A549 (cell line): ENCODE results near the gene HES6. TPM values are rescaled to one million over a fixed set of nuclear protein-coding genes. Genes with fewer than 3 reads are reported as not detected.

Experiments used
- ATAC-seq, 2 experiments: fragments of 200-7000 bp in 1 of 2; fragments of >200 bp in 1 of 2; cut with Nextera tagmentation in 1 of 2; cut with Tn5 transposase in 1 of 2; 3 replicates each; pipeline versions ENCODE4 v1.8.0 to v1.9.1; 2018 to 2020; ENCODE audit warnings: mild to moderate bottlenecking in 1 of 2, moderate library complexity in 1 of 2
- CTCF ChIA-PET: fragments of 300-600 bp; sonication (Branson Sonifier 250); formaldehyde crosslinking; extraction: SDS; loops from one replicate; lab custom pipeline; 2021; ENCODE audit warnings: antibody characterized with exemption, inconsistent platforms; lab: Yijun Ruan, JAX
- POLR2A ChIA-PET: fragments of 350-600 bp; formaldehyde crosslinking; extraction: SDS; loops from one replicate; lab custom pipeline; 2021; ENCODE audit warnings: antibody characterized with exemption, inconsistent platforms; lab: Yijun Ruan, JAX
- DNase-seq, 2 experiments: peaks; one replicate each; pipeline versions ENCODE4 v3.0.0 to v3.0.0-alpha.2; 2011 to 2016; ENCODE audit warnings: low read depth in 1 of 2, low spot score in 1 of 2
- FAIRE-seq: peaks from 2 replicates; lab custom pipeline; 2011; peaks lifted over from hg19 to GRCh38; lab: Jason Lieb, UNC
- H3K27ac ChIP-seq, 2 experiments: fragments of >200 bp; sonication (Bioruptor Twin); formaldehyde crosslinking; 3 replicates each; pipeline ENCODE4 v1.5.1; 2016 to 2017
- H3K4me1 ChIP-seq: fragments of >200 bp; sonication (Bioruptor Twin); formaldehyde crosslinking; 3 replicates; pipeline ENCODE4 v1.6.1; 2016
- H3K4me2 ChIP-seq: fragments of >200 bp; sonication (Bioruptor Twin); formaldehyde crosslinking; 3 replicates; pipeline ENCODE4 v1.6.1; 2016
- H3K4me3 ChIP-seq: fragments of >200 bp; sonication (Bioruptor Twin); formaldehyde crosslinking; 3 replicates; pipeline ENCODE4 v1.5.1; 2016
- H3K9me3 ChIP-seq: fragments of >200 bp; sonication (Bioruptor Twin); formaldehyde crosslinking; 3 replicates; pipeline ENCODE4 v1.6.1; 2016
- BHLHE40 ChIP-seq: IDR thresholded peaks from 2 replicates; pipeline ENCODE4 v1.6.1; 2012; ENCODE audit warnings: low read depth, low read length, inconsistent platforms
- CBX8 ChIP-seq: fragments of 200-600 bp; sonication (generic); IDR thresholded peaks from 2 replicates; pipeline ENCODE4 v1.6.1; 2016
- CEBPB ChIP-seq, 2 experiments: fragments of >200 bp in 1 of 2; sonication (Bioruptor Twin) in 1 of 2; formaldehyde crosslinking in 1 of 2; IDR thresholded peaks; 2 replicates each; pipeline ENCODE4 v1.6.1; 2012 to 2016
- EHF ChIP-seq: fragments of 250-450 bp; sonication (Bioruptor Pico); IDR thresholded peaks from 2 replicates; pipeline ENCODE4 v1.5.0; 2020; ENCODE audit warnings: mild to moderate bottlenecking
- EHMT2 ChIP-seq: fragments of 200-600 bp; sonication (generic); IDR thresholded peaks from 2 replicates; pipeline ENCODE4 v1.6.1; 2016; ENCODE audit warnings: antibody characterized with exemption, low read depth, mild to moderate bottlenecking, moderate library complexity
- ESRRA ChIP-seq: fragments of 150-350 bp; IDR thresholded peaks from 2 replicates; pipeline ENCODE4 v1.6.1; 2014; ENCODE audit warnings: mild to moderate bottlenecking, low read length, borderline replicate concordance
- FOXS1 ChIP-seq: fragments of 250-450 bp; sonication (Bioruptor Pico); IDR thresholded peaks from 2 replicates; pipeline ENCODE4 v1.5.0; 2020; ENCODE audit warnings: mild to moderate bottlenecking, moderate library complexity
- HOXA7 ChIP-seq: fragments of 250-450 bp; sonication (Bioruptor Pico); IDR thresholded peaks from 2 replicates; pipeline ENCODE4 v1.5.0; 2020; ENCODE audit warnings: mild to moderate bottlenecking, moderate library complexity
- HOXB13 ChIP-seq: fragments of 250-450 bp; sonication (Bioruptor Pico); IDR thresholded peaks from 2 replicates; pipeline ENCODE4 v1.5.0; 2020; ENCODE audit warnings: low read depth, mild to moderate bottlenecking, moderate library complexity
- JUNB ChIP-seq: fragments of >200 bp; sonication (Bioruptor Twin); formaldehyde crosslinking; IDR thresholded peaks from 2 replicates; pipeline ENCODE4 v1.6.1; 2016
- KDM1A ChIP-seq: fragments of 200-600 bp; sonication (generic); IDR thresholded peaks from 2 replicates; pipeline ENCODE4 v1.6.1; 2016; ENCODE audit warnings: low read depth, mild to moderate bottlenecking
- KDM5A ChIP-seq: fragments of 200-600 bp; sonication (generic); IDR thresholded peaks from 2 replicates; pipeline ENCODE4 v1.6.1; 2016; ENCODE audit warnings: antibody characterized with exemption, mild to moderate bottlenecking
- MAFK ChIP-seq: fragments of 450-650 bp; IDR thresholded peaks from 2 replicates; pipeline ENCODE4 v1.6.1; 2014; ENCODE audit not compliant: partially characterized antibody
- MAZ ChIP-seq: fragments of 150-350 bp; IDR thresholded peaks from 2 replicates; pipeline ENCODE4 v1.6.1; 2014; ENCODE audit warnings: antibody characterized with exemption, low read depth, low read length, borderline replicate concordance
- RAD21 ChIP-seq, 2 experiments: fragments of >200 bp in 1 of 2; sonication (Bioruptor Twin) in 1 of 2; formaldehyde crosslinking in 1 of 2; IDR thresholded peaks in 1 of 2; conservative IDR thresholded peaks in 1 of 2; 2 replicates in 1 of 2; 3 replicates in 1 of 2; pipeline ENCODE4 v1.6.1; 2012 to 2018; ENCODE audit warnings: inconsistent platforms in 1 of 2
- RFX5 ChIP-seq: fragments of 450-650 bp; IDR thresholded peaks from 2 replicates; pipeline ENCODE4 v1.7.1; 2014; ENCODE audit warnings: antibody characterized with exemption, mild to moderate bottlenecking, moderate library complexity
- TFCP2L1 ChIP-seq: fragments of 250-450 bp; sonication (Bioruptor Pico); IDR thresholded peaks from 2 replicates; pipeline ENCODE4 v1.5.0; 2021; ENCODE audit warnings: mild to moderate bottlenecking
- ZFP36 ChIP-seq: fragments of 450-650 bp; IDR thresholded peaks from 2 replicates; pipeline ENCODE4 v1.6.1; 2014; ENCODE audit warnings: borderline replicate concordance; ENCODE audit not compliant: partially characterized antibody
- ZNF302 ChIP-seq: fragments of 250-450 bp; sonication (Bioruptor Pico); IDR thresholded peaks from 2 replicates; pipeline ENCODE4 v1.9.0; 2021; ENCODE audit warnings: inconsistent platforms, mild to moderate bottlenecking, moderate library complexity
- ZSCAN20 ChIP-seq: fragments of 250-450 bp; sonication (Bioruptor Pico); IDR thresholded peaks from 2 replicates; pipeline ENCODE4 v1.8.0; 2022; ENCODE audit warnings: mild to moderate bottlenecking, moderate library complexity
- WGBS: methylation state at CpG from one replicate; pipeline ENCODE4 v1.1.6; 2017; ENCODE audit errors: missing lambda C conversion rate; 5-methylcytosine and 5-hydroxymethylcytosine counted together
- polyA plus RNA-seq, 4 experiments: library from polyadenylated mRNA; depleted of rRNA in 3 of 4; stranded (reverse); fragments of >200 nt; fragmentation: RNase III in 1 of 4; extraction: RNeasy Plus Mini Kit Qiagen cat#74134 plus additional on column Dnase treatment in 1 of 4; gene quantifications; 2 replicates in 3 of 4; 3 replicates in 1 of 4; pipeline ENCODE4 v1.2.3, GENCODE V29; 2011 to 2017
- TF ChIP-seq, protein P1 (sequence below): fragments of 250-450 bp; sonication (Bioruptor Pico); IDR thresholded peaks from 2 replicates; pipeline ENCODE4 v1.5.0; 2021; ENCODE audit warnings: mild to moderate bottlenecking, moderate library complexity, borderline replicate concordance
- TF ChIP-seq, protein P2 (sequence below): fragments of 250-450 bp; sonication (Bioruptor Pico); IDR thresholded peaks from 2 replicates; pipeline ENCODE4 v1.5.0; 2020; ENCODE audit warnings: low read depth, mild to moderate bottlenecking, moderate library complexity
- TF ChIP-seq, protein P3 (sequence below): fragments of >200 bp; sonication (Bioruptor Twin); formaldehyde crosslinking; IDR thresholded peaks from 2 replicates; pipeline ENCODE4 v1.6.1; 2016
- TF ChIP-seq, protein P4 (sequence below): IDR thresholded peaks from 2 replicates; pipeline ENCODE4 v1.6.1; 2012
- TF ChIP-seq, protein P5 (sequence below): IDR thresholded peaks from 2 replicates; pipeline ENCODE4 v1.6.1; 2012

The HES6 gene
- polyA plus RNA-seq, 2 of the 4 experiments (the other 2 are of a cell fraction): 5.4 to 7.5 TPM

DNA sequence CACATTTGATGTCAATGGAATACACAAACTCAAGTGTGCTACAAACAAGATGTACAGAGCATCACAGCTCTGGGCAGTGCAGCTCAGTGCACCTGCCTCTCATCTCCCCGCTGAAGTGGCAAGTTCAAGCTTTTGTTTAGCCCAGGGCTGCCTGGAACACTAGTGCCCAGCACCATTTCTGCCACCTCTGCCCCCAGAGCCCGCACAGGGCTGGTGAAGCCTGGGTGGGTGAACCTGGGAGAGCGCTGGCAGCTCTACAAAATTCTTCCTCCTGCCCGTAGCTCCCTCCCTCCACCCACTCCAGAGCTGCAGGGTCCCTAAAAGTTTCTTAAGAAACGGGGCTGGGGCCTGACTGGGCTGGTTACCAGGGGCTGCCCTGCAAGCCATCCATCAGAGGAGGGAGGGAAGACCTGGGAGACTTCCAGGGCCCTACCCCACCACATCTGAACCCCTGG lies 1.5 kb downstream of the HES6 start:
- ChIA-PET POLR2A (interaction anchor here (2.0 kb wide), 1 partner anchor 177 kb away, joined by 5 read pairs; the partner anchor contains the start of gene SCLY), CTCF (interaction anchor here (0.6 to 3.4 kb wide), 7 partner anchors 10 to 257 kb away, joined by 3 to 18 read pairs (median 3); partner anchors contain the start of gene ILKAP)
- Histone ChIP-seq H3K27ac (no peak overlapping the region), H3K4me2 (no peak overlapping the region), H3K9me3 (no peaks in the 10 kb centered on the region), H3K4me3 (no peak overlapping the region), H3K4me1 (peaks cover 9% of the 10 kb centered on the region; the same call in 1 of the 3 replicates)
- WGBS: 95% methylated on average over 4 of the region's 5 CpGs
- TF ChIP-seq KDM1A: no peak
- TF ChIP-seq, protein P1, sequence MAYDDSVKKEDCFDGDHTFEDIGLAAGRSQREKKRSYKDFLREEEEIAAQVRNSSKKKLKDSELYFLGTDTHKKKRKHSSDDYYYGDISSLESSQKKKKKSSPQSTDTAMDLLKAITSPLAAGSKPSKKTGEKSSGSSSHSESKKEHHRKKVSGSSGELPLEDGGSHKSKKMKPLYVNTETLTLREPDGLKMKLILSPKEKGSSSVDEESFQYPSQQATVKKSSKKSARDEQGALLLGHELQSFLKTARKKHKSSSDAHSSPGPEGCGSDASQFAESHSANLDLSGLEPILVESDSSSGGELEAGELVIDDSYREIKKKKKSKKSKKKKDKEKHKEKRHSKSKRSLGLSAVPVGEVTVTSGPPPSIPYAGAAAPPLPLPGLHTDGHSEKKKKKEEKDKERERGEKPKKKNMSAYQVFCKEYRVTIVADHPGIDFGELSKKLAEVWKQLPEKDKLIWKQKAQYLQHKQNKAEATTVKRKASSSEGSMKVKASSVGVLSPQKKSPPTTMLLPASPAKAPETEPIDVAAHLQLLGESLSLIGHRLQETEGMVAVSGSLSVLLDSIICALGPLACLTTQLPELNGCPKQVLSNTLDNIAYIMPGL (CRISPR knock-in tag): no peak
- no peak for TF ChIP-seq EHMT2
- TF ChIP-seq HOXB13: no peak
- TF ChIP-seq EHF (CRISPR knock-in tag): no peak
- TF ChIP-seq CBX8: no peak
- TF ChIP-seq MAZ: no peak
- TF ChIP-seq KDM5A: no peak
- TF ChIP-seq ESRRA: no peak
- TF ChIP-seq, protein P2, sequence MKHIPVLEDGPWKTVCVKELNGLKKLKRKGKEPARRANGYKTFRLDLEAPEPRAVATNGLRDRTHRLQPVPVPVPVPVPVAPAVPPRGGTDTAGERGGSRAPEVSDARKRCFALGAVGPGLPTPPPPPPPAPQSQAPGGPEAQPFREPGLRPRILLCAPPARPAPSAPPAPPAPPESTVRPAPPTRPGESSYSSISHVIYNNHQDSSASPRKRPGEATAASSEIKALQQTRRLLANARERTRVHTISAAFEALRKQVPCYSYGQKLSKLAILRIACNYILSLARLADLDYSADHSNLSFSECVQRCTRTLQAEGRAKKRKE (CRISPR knock-in tag): no peak
- TF ChIP-seq, protein P3, sequence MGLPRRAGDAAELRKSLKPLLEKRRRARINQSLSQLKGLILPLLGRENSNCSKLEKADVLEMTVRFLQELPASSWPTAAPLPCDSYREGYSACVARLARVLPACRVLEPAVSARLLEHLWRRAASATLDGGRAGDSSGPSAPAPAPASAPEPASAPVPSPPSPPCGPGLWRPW: no peak
- TF ChIP-seq, protein P4, sequence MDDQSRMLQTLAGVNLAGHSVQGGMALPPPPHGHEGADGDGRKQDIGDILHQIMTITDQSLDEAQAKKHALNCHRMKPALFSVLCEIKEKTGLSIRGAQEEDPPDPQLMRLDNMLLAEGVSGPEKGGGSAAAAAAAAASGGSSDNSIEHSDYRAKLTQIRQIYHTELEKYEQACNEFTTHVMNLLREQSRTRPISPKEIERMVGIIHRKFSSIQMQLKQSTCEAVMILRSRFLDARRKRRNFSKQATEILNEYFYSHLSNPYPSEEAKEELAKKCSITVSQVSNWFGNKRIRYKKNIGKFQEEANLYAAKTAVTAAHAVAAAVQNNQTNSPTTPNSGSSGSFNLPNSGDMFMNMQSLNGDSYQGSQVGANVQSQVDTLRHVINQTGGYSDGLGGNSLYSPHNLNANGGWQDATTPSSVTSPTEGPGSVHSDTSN: no peak
- no peak for TF ChIP-seq ZSCAN20 (CRISPR knock-in tag)
- no peak for TF ChIP-seq RFX5
- ATAC-seq (no peak), DNase-seq (no peak), FAIRE-seq (no peak)

DNA sequence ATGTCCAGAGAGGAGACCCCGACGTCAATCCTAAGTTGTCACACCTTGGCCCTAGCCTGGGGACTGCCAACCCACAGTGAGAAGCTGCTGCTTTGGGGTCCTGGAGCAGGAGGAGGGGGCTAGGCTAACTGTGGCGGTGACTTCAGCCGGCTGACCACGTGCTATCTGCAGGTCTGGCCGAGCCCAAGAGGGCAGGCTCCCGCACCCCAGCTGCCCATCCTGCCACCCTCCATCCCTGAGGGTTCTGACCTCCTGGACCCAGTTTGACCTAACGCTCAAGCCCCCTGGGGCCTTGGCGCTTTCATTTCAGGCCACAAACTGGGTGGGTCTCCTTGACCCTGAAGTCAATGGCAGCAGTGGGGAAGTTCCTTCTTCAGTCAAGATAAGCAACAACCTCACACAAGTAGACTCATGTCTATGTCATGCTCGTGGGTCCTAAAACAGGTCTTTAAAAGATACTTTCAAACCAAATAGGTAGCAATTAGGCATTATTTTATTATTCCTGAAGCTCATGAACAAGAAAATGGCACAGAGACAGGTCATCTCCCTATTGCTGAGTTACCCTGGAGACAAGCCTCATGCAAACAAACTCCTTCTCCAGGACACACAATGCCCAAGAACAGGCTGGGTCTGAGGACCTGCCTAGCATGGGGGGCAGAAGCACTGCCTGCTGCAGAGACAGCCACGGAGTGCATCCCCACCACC lies 2.3 kb downstream of the HES6 start:
- FAIRE-seq: no peak
- ChIA-PET POLR2A (no interaction called here), CTCF (interaction anchor here (0.6 to 1.3 kb wide), 3 partner anchors 20 to 256 kb away, joined by 3 read pairs; no protein-coding TSS in a partner anchor)
- DNase-seq: no peak
- H3K4me3 ChIP-seq: no peak overlapping the region
- no peak overlapping the region for H3K27ac ChIP-seq
- ATAC-seq: no peak
- no peak overlapping the region for H3K4me2 ChIP-seq
- H3K4me1 ChIP-seq: peaks cover 9% of the 10 kb centered on the region; the same call in 1 of the 3 replicates
- TF ChIP-seq EHF (CRISPR knock-in tag) (no peak), ZNF302 (CRISPR knock-in tag) (no peak), FOXS1 (CRISPR knock-in tag) (no peak), HOXA7 (CRISPR knock-in tag) (no peak), RAD21 (conservative IDR thresholded peaks at IDR 0.05 in 1 of 2, IDR thresholded peaks at IDR 0.05 in 1 of 2) (no peak), TFCP2L1 (CRISPR knock-in tag) (no peak), KDM5A (no peak), CEBPB (IDR thresholded peaks at IDR 0.05) (no peak), BHLHE40 (no peak), JUNB (no peak), ZFP36 (no peak), MAFK (no peak)
- TF ChIP-seq, protein P1 (CRISPR knock-in tag): no peak
- TF ChIP-seq, protein P5, sequence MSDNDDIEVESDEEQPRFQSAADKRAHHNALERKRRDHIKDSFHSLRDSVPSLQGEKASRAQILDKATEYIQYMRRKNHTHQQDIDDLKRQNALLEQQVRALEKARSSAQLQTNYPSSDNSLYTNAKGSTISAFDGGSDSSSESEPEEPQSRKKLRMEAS: no peak
- TF ChIP-seq, all 56 proteins: peak for 0
- no peaks in the 10 kb centered on the region for H3K9me3 ChIP-seq
- WGBS: 86% methylated on average over 11 of the region's 11 CpGs
